Measurements from ENCODE around the gene GJB5.

DNA sequence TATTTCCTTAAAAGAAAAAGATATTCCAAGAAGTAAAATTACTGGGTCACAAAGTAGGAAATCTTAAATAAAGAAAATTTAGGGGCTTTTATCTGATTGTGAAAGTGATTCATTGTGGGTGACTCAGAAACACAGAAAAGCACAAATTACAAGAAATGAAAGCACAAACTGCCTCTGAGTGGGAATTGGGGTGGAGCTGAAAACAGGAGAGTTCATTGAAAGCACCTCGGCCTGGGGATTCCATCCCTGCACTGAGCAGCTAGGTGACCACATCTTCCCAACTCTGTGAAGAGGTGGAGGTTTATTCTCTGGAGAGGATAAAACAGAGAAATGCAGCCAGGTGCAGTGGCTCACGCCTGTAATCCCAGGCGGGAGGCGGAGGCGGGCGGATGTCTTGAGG lies 45.4 kb downstream of the GJB5 start:
- TF ChIP-seq CTCF (IDR thresholded peaks at IDR 0.05): no peak
- TF ChIP-seq POLR2AphosphoS5 (IDR thresholded peaks at IDR 0.05): no peak
- no peak for TF ChIP-seq POLR2A (IDR thresholded peaks at IDR 0.05)
